ENCODE measurements around the gene POU2F3.

The POU2F3 gene

GRCh38 chr11:120256779-120257178 is 16.8 kb downstream of the POU2F3 start:
- Histone ChIP-seq H3K36me3 (ENCODE audit: control insufficient read depth, insufficient read depth, low read length) (no peaks in the 10 kb centered on the region), H3K27me3 (ENCODE audit: control insufficient read depth, insufficient read depth, low read length) (peaks cover 11% of the 10 kb centered on the region), H3K9me3 (ENCODE audit: control insufficient read depth, insufficient read depth, low read depth, low read length) (no peaks in the 10 kb centered on the region), H3K4me3 (ENCODE audit: low read depth, low read length) (no peak overlapping the region), H3K27ac (ENCODE audit: low read depth, low read length) (no peak overlapping the region), H3K4me1 (ENCODE audit: control insufficient read depth, insufficient read depth, low read length) (peaks cover 43% of the 10 kb centered on the region), H3K9ac (ENCODE audit: low read length) (no peak overlapping the region)

- H3K4me1 ChIP-seq (ENCODE audit: control insufficient read depth, insufficient read depth, low read length): peaks cover 43% of the 10 kb centered on the region
- no peaks in the 10 kb centered on the region for H3K9me3 ChIP-seq (ENCODE audit: control insufficient read depth, insufficient read depth, low read depth, low read length)
- H3K27me3 ChIP-seq (ENCODE audit: control insufficient read depth, insufficient read depth, low read length): peaks cover 11% of the 10 kb centered on the region
- H3K9ac ChIP-seq (ENCODE audit: low read length): no peak overlapping the region
- no peak overlapping the region for H3K27ac ChIP-seq (ENCODE audit: low read depth, low read length)
- H3K4me3 ChIP-seq (ENCODE audit: low read depth, low read length): no peak overlapping the region
- H3K36me3 ChIP-seq (ENCODE audit: control insufficient read depth, insufficient read depth, low read length): no peaks in the 10 kb centered on the region
These were observed 17.4 kb downstream of the POU2F3 start for GRCh38 chr11:120257346-120257745.

GRCh38 chr11:120258661-120259060 is 18.7 kb downstream of the POU2F3 start:
- Histone ChIP-seq H3K4me3 (ENCODE audit: low read depth, low read length) (no peak overlapping the region), H3K9ac (ENCODE audit: low read length) (no peak overlapping the region), H3K4me1 (ENCODE audit: control insufficient read depth, insufficient read depth, low read length) (peaks cover 43% of the 10 kb centered on the region), H3K9me3 (ENCODE audit: control insufficient read depth, insufficient read depth, low read depth, low read length) (no peaks in the 10 kb centered on the region), H3K27ac (ENCODE audit: low read depth, low read length) (no peak overlapping the region), H3K36me3 (ENCODE audit: control insufficient read depth, insufficient read depth, low read length) (no peaks in the 10 kb centered on the region), H3K27me3 (ENCODE audit: control insufficient read depth, insufficient read depth, low read length) (peaks cover 11% of the 10 kb centered on the region)

- H3K9me3 ChIP-seq (ENCODE audit: control insufficient read depth, insufficient read depth, low read depth, low read length): no peaks in the 10 kb centered on the region
- H3K36me3 ChIP-seq (ENCODE audit: control insufficient read depth, insufficient read depth, low read length): no peaks in the 10 kb centered on the region
- no peak overlapping the region for H3K9ac ChIP-seq (ENCODE audit: low read length)
- peaks cover 41% of the 10 kb centered on the region for H3K4me1 ChIP-seq (ENCODE audit: control insufficient read depth, insufficient read depth, low read length)
- no peak overlapping the region for H3K27ac ChIP-seq (ENCODE audit: low read depth, low read length)
- H3K27me3 ChIP-seq (ENCODE audit: control insufficient read depth, insufficient read depth, low read length): peaks cover 11% of the 10 kb centered on the region
- no peak overlapping the region for H3K4me3 ChIP-seq (ENCODE audit: low read depth, low read length)
These were observed 19.3 kb downstream of the POU2F3 start for GRCh38 chr11:120259241-120259640.

- Histone ChIP-seq H3K4me3 (ENCODE audit: low read depth, low read length) (no peak overlapping the region), H3K4me1 (ENCODE audit: control insufficient read depth, insufficient read depth, low read length) (peaks cover 33% of the 10 kb centered on the region), H3K27ac (ENCODE audit: low read depth, low read length) (no peak overlapping the region), H3K27me3 (ENCODE audit: control insufficient read depth, insufficient read depth, low read length) (peaks cover 11% of the 10 kb centered on the region), H3K9ac (ENCODE audit: low read length) (no peak overlapping the region), H3K36me3 (ENCODE audit: control insufficient read depth, insufficient read depth, low read length) (no peaks in the 10 kb centered on the region), H3K9me3 (ENCODE audit: control insufficient read depth, insufficient read depth, low read depth, low read length) (no peaks in the 10 kb centered on the region)
These were observed 20.1 kb downstream of the POU2F3 start for GRCh38 chr11:120259988-120260565.

GRCh38 chr11:120260616-120261015 is 20.7 kb downstream of the POU2F3 start:
- H3K27me3 ChIP-seq (ENCODE audit: control insufficient read depth, insufficient read depth, low read length): peaks cover 10% of the 10 kb centered on the region
- H3K9ac ChIP-seq (ENCODE audit: low read length): no peak overlapping the region
- H3K4me1 ChIP-seq (ENCODE audit: control insufficient read depth, insufficient read depth, low read length): peaks cover 31% of the 10 kb centered on the region
- H3K36me3 ChIP-seq (ENCODE audit: control insufficient read depth, insufficient read depth, low read length): no peaks in the 10 kb centered on the region
- no peak overlapping the region for H3K27ac ChIP-seq (ENCODE audit: low read depth, low read length)
- H3K9me3 ChIP-seq (ENCODE audit: control insufficient read depth, insufficient read depth, low read depth, low read length): no peaks in the 10 kb centered on the region
- H3K4me3 ChIP-seq (ENCODE audit: low read depth, low read length): no peak overlapping the region

- H3K27ac ChIP-seq (ENCODE audit: low read depth, low read length): no peak overlapping the region
- H3K4me1 ChIP-seq (ENCODE audit: control insufficient read depth, insufficient read depth, low read length): peaks cover 31% of the 10 kb centered on the region
- no peak overlapping the region for H3K4me3 ChIP-seq (ENCODE audit: low read depth, low read length)
- no peak overlapping the region for H3K9ac ChIP-seq (ENCODE audit: low read length)
- peaks cover 3% of the 10 kb centered on the region; the same call in 1 of the 2 replicates for H3K27me3 ChIP-seq (ENCODE audit: control insufficient read depth, insufficient read depth, low read length)
- H3K9me3 ChIP-seq (ENCODE audit: control insufficient read depth, insufficient read depth, low read depth, low read length): no peaks in the 10 kb centered on the region
- H3K36me3 ChIP-seq (ENCODE audit: control insufficient read depth, insufficient read depth, low read length): no peaks in the 10 kb centered on the region
These were observed 21.4 kb downstream of the POU2F3 start for GRCh38 chr11:120261321-120261720.

GRCh38 chr11:120261931-120262330 is 22.0 kb downstream of the POU2F3 start:
- no peaks in the 10 kb centered on the region for H3K27me3 ChIP-seq (ENCODE audit: control insufficient read depth, insufficient read depth, low read length)
- H3K9me3 ChIP-seq (ENCODE audit: control insufficient read depth, insufficient read depth, low read depth, low read length): no peaks in the 10 kb centered on the region
- no peak overlapping the region for H3K4me3 ChIP-seq (ENCODE audit: low read depth, low read length)
- H3K9ac ChIP-seq (ENCODE audit: low read length): no peak overlapping the region
- no peak overlapping the region for H3K27ac ChIP-seq (ENCODE audit: low read depth, low read length)
- H3K4me1 ChIP-seq (ENCODE audit: control insufficient read depth, insufficient read depth, low read length): peaks cover 27% of the 10 kb centered on the region
- no peaks in the 10 kb centered on the region for H3K36me3 ChIP-seq (ENCODE audit: control insufficient read depth, insufficient read depth, low read length)

- Histone ChIP-seq H3K9me3 (ENCODE audit: control insufficient read depth, insufficient read depth, low read depth, low read length) (no peaks in the 10 kb centered on the region), H3K4me1 (ENCODE audit: control insufficient read depth, insufficient read depth, low read length) (peaks cover 9% of the 10 kb centered on the region; the same call in 1 of the 2 replicates), H3K9ac (ENCODE audit: low read length) (no peak overlapping the region), H3K4me3 (ENCODE audit: low read depth, low read length) (no peak overlapping the region), H3K27ac (ENCODE audit: low read depth, low read length) (no peak overlapping the region), H3K27me3 (ENCODE audit: control insufficient read depth, insufficient read depth, low read length) (no peaks in the 10 kb centered on the region), H3K36me3 (ENCODE audit: control insufficient read depth, insufficient read depth, low read length) (no peaks in the 10 kb centered on the region)
These were observed 27.4 kb downstream of the POU2F3 start for GRCh38 chr11:120267319-120267718.

GRCh38 chr11:120268686-120269085 is 28.7 kb downstream of the POU2F3 start:
- Histone ChIP-seq H3K4me3 (ENCODE audit: low read depth, low read length) (no peak overlapping the region), H3K9me3 (ENCODE audit: control insufficient read depth, insufficient read depth, low read depth, low read length) (no peaks in the 10 kb centered on the region), H3K27me3 (ENCODE audit: control insufficient read depth, insufficient read depth, low read length) (no peaks in the 10 kb centered on the region), H3K9ac (ENCODE audit: low read length) (no peak overlapping the region), H3K36me3 (ENCODE audit: control insufficient read depth, insufficient read depth, low read length) (no peaks in the 10 kb centered on the region), H3K4me1 (ENCODE audit: control insufficient read depth, insufficient read depth, low read length) (peaks cover 9% of the 10 kb centered on the region; the same call in 1 of the 2 replicates), H3K27ac (ENCODE audit: low read depth, low read length) (no peak overlapping the region)

- Histone ChIP-seq H3K9ac (ENCODE audit: low read length) (no peak overlapping the region), H3K27me3 (ENCODE audit: control insufficient read depth, insufficient read depth, low read length) (peaks cover 3% of the 10 kb centered on the region; the same call in 1 of the 2 replicates), H3K36me3 (ENCODE audit: control insufficient read depth, insufficient read depth, low read length) (no peaks in the 10 kb centered on the region)
These were observed 30.4 kb downstream of the POU2F3 start for GRCh38 chr11:120270386-120270785.

More at GRCh38 chr11:120270386-120270785, 30.4 kb downstream of the POU2F3 start:
- Histone ChIP-seq H3K4me1 (ENCODE audit: control insufficient read depth, insufficient read depth, low read length) (peaks cover 9% of the 10 kb centered on the region; the same call in 1 of the 2 replicates), H3K9me3 (ENCODE audit: control insufficient read depth, insufficient read depth, low read depth, low read length) (no peaks in the 10 kb centered on the region), H3K27ac (ENCODE audit: low read depth, low read length) (no peak overlapping the region), H3K4me3 (ENCODE audit: low read depth, low read length) (no peak overlapping the region)

Measured in HUES6 (cell line).